CD14-positive monocyte (primary cell): ENCODE results near the gene NUDT1. TPM values are rescaled to one million over a fixed set of nuclear protein-coding genes. Genes with fewer than 3 reads are reported as not detected.

ENCODE experiments used
- DNase-seq, 3 donors: peaks; one replicate each; pipeline ENCODE4 v3.0.0-alpha.2; 2011 to 2022
- H2AFZ ChIP-seq: 2 replicates; pipeline ENCODE4 v1.6.0; 2012; ENCODE audit warnings: mild to moderate bottlenecking, low read depth, low read length, inconsistent platforms; ENCODE audit not compliant: insufficient read depth, poor library complexity, severe bottlenecking
- H3K27ac ChIP-seq, 2 donors: 1 replicate in 1 of 2; 2 replicates in 1 of 2; pipeline ENCODE4 v1.5.1; 2012 to 2013; ENCODE audit warnings: low read length in 2 of 2, control low read depth in 1 of 2, inconsistent platforms in 1 of 2, low read depth in 1 of 2, mild to moderate bottlenecking in 1 of 2
- H3K27me3 ChIP-seq, 2 donors: one replicate each; pipeline versions ENCODE4 v1.6.0 to v1.6.1; 2011 to 2013; ENCODE audit warnings: low read length in 2 of 2; ENCODE audit not compliant: control insufficient read depth in 2 of 2, insufficient read depth in 2 of 2
- H3K36me3 ChIP-seq, 2 donors: replicated peaks in 1 of 2; 1 replicate in 1 of 2; 2 replicates in 1 of 2; pipeline versions ENCODE4 v1.5.1 to v1.6.1; 2012 to 2013; ENCODE audit warnings: low read length in 2 of 2, control low read depth in 1 of 2, inconsistent platforms in 1 of 2, mild to moderate bottlenecking in 1 of 2; ENCODE audit not compliant: insufficient read depth in 2 of 2, control insufficient read depth in 1 of 2
- H3K4me1 ChIP-seq, 2 donors: 1 replicate in 1 of 2; 2 replicates in 1 of 2; pipeline versions ENCODE4 v1.5.1 to v1.6.1; 2012 to 2013; ENCODE audit warnings: low read length in 2 of 2, control low read depth in 1 of 2, inconsistent platforms in 1 of 2, mild to moderate bottlenecking in 1 of 2, moderate library complexity in 1 of 2; ENCODE audit not compliant: insufficient read depth in 2 of 2, control insufficient read depth in 1 of 2
- H3K4me2 ChIP-seq: replicated peaks from 2 replicates; pipeline ENCODE3; 2012; ENCODE audit warnings: low read length, moderate library complexity, mild to moderate bottlenecking; ENCODE audit not compliant: poor library complexity, severe bottlenecking; ENCODE audit errors: extremely low read depth
- H3K4me3 ChIP-seq, 3 experiments: fragments of 200-600 bp in 1 of 3; sonication (generic) in 1 of 3; replicated peaks in 1 of 3; 1 replicate in 2 of 3; 2 replicates in 1 of 3; pipeline ENCODE4 v1.5.1; 2011 to 2013; ENCODE audit warnings: low read length in 3 of 3, mild to moderate bottlenecking in 3 of 3, control low read depth in 2 of 3, low read depth in 2 of 3, inconsistent platforms in 1 of 3, moderate library complexity in 1 of 3
- H3K79me2 ChIP-seq: 2 replicates; pipeline ENCODE4 v1.6.0; 2012; ENCODE audit warnings: mild to moderate bottlenecking, control low read depth, inconsistent platforms, low read length, moderate library complexity; ENCODE audit not compliant: insufficient read depth
- H3K9ac ChIP-seq: 2 replicates; pipeline ENCODE4 v1.6.0; 2017; ENCODE audit warnings: low read length, mild to moderate bottlenecking; ENCODE audit not compliant: insufficient read depth, poor library complexity, severe bottlenecking
- H3K9me3 ChIP-seq, 2 donors: replicated peaks in 1 of 2; 1 replicate in 1 of 2; 2 replicates in 1 of 2; pipeline versions ENCODE4 v1.5.1 to v1.6.1; 2012 to 2013; ENCODE audit warnings: low read length in 2 of 2, control low read depth in 1 of 2; ENCODE audit not compliant: control insufficient read depth in 1 of 2, insufficient read depth in 1 of 2
- H4K20me1 ChIP-seq: 2 replicates; pipeline ENCODE4 v1.6.0; 2012; ENCODE audit warnings: mild to moderate bottlenecking, low read length, control low read depth, moderate library complexity; ENCODE audit not compliant: insufficient read depth
- H3K27ac Mint-ChIP-seq, 7 donors: one replicate each; pipeline ENCODE4 v1.8.0; 2020; ENCODE audit warnings: mild to moderate bottlenecking in 7 of 7, mixed read lengths in 7 of 7, moderate library complexity in 6 of 7, inconsistent platforms in 2 of 7
- H3K27me3 Mint-ChIP-seq, 3 donors: one replicate each; pipeline ENCODE4 v1.8.0; 2021 to 2022; ENCODE audit warnings: low read depth in 3 of 3, mild to moderate bottlenecking in 3 of 3, mixed read lengths in 3 of 3, moderate library complexity in 3 of 3, inconsistent platforms in 1 of 3
- H3K36me3 Mint-ChIP-seq, 2 donors: one replicate each; pipeline ENCODE4 v1.8.0; 2020; ENCODE audit warnings: mixed read lengths in 2 of 2, inconsistent platforms in 1 of 2, mild to moderate bottlenecking in 1 of 2
- H3K4me1 Mint-ChIP-seq: one replicate; pipeline ENCODE4 v1.8.0; 2020; ENCODE audit warnings: mild to moderate bottlenecking, mixed read lengths
- H3K4me3 Mint-ChIP-seq, 2 donors: one replicate each; pipeline ENCODE4 v1.8.0; 2020; ENCODE audit warnings: mild to moderate bottlenecking in 2 of 2, mixed read lengths in 2 of 2, moderate library complexity in 1 of 2
- H3K9me3 Mint-ChIP-seq, 7 donors: one replicate each; pipeline ENCODE4 v1.8.0; 2020 to 2022; ENCODE audit warnings: mixed read lengths in 7 of 7, mild to moderate bottlenecking in 6 of 7, moderate library complexity in 6 of 7, inconsistent platforms in 2 of 7
- CTCF ChIP-seq: fragments of 200-600 bp; IDR thresholded peaks from one replicate; pipeline ENCODE4 v1.8.0; 2022; ENCODE audit warnings: antibody characterized with exemption, mild to moderate bottlenecking
- WGBS: methylation state at CpG from one replicate; pipeline ENCODE4 v1.1.5; 2013; ENCODE audit warnings: missing lambda C conversion rate; ENCODE audit not compliant: insufficient coverage; 5-methylcytosine and 5-hydroxymethylcytosine counted together
- intact Hi-C, 2 donors: fragments of 100-400 bp; cut with micrococcal nuclease; formaldehyde crosslinking; loops; one replicate each; pipeline versions ENCODE4 v1.15.0 to v1.15.1; 2023
- polyA plus RNA-seq, 3 donors: library from polyadenylated mRNA; depleted of rRNA in 1 of 3; unstranded in 2 of 3; stranded (reverse) in 1 of 3; fragments of 300-500 nt in 2 of 3; fragments of >200 nt in 1 of 3; fragmentation: Illumina TruSeq in 2 of 3; gene quantifications; 1 replicate in 2 of 3; 2 replicates in 1 of 3; pipeline ENCODE4 v1.2.3, GENCODE V29; 2012 to 2021

The NUDT1 gene
- polyA plus RNA-seq, 3 donors: 19.6 to 42.6 (median 40.8) TPM

- H3K27me3 ChIP-seq: no peaks in the 10 kb centered on the region
- no peak overlapping the region for H2AFZ ChIP-seq
- no peak overlapping the region for H3K4me3 ChIP-seq
- H3K27ac ChIP-seq: no peak overlapping the region
- H3K4me2 ChIP-seq: no peak overlapping the region
- H3K36me3 ChIP-seq: peaks cover 64 to 85% of the 10 kb centered on the region in 2 donors
- Mint-ChIP-seq H3K4me3 (no peak overlapping the region), H3K36me3 (peaks cover 82 to 93% of the 10 kb centered on the region in 2 donors), H3K27me3 (no peaks in the 10 kb centered on the region), H3K9me3 (peaks cover 0 to 7% (median 2%) of the 10 kb centered on the region in 7 donors), H3K27ac (peak overlapping the region in 5 of 7 donors; percentile 7 to 70 (median 29)), H3K4me1 (peaks cover under 1% of the 10 kb centered on the region)
- no peaks in the 10 kb centered on the region for H3K9me3 ChIP-seq
- intact Hi-C loops: no loop called here
- H3K79me2 ChIP-seq: no peaks in the 10 kb centered on the region
- DNase-seq: no peak
- 84% methylated on average over 18 of the region's 21 CpGs for WGBS
- H4K20me1 ChIP-seq: peaks cover 3% of the 10 kb centered on the region
- H3K9ac ChIP-seq: no peak overlapping the region
- TF ChIP-seq CTCF: peak; percentile 43
- no peaks in the 10 kb centered on the region for H3K4me1 ChIP-seq
Measured at GRCh38 chr7:2209146-2209960, 32.7 kb upstream of the NUDT1 start.

DNA sequence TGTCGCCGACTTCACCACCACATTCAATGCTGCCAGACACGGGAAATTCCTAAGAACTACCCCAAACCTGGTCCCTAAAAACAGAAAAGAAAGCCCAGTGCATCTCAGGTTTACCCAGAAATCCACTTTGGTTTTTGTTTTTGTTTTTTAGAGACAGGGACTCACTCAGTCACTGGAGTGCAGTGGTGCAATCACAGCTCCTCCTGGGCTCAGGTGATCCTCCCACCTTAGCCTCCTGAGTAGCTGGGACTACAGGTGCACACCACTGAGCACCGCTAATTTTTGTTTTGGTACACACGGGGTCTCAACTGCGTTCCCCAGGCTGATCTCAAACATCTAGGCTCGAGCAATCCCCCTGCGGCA, 32.1 kb upstream of the NUDT1 start:
- Histone ChIP-seq H3K4me2 (no peak overlapping the region), H4K20me1 (peaks cover 3% of the 10 kb centered on the region), H3K27me3 (no peaks in the 10 kb centered on the region), H3K27ac (no peak overlapping the region), H3K4me3 (no peak overlapping the region), H3K4me1 (no peaks in the 10 kb centered on the region), H3K9ac (no peak overlapping the region), H3K9me3 (no peaks in the 10 kb centered on the region), H2AFZ (no peak overlapping the region), H3K79me2 (no peaks in the 10 kb centered on the region), H3K36me3 (peaks cover 69 to 87% of the 10 kb centered on the region in 2 donors)
- Mint-ChIP-seq H3K9me3 (peaks cover 0 to 7% (median 2%) of the 10 kb centered on the region in 7 donors), H3K27ac (peak overlapping the region in 2 of 7 donors; percentile 31 to 70), H3K4me3 (no peak overlapping the region), H3K4me1 (no peaks in the 10 kb centered on the region), H3K27me3 (no peaks in the 10 kb centered on the region), H3K36me3 (peaks cover 82 to 94% of the 10 kb centered on the region in 2 donors)
- TF ChIP-seq CTCF: no peak
- no peak for DNase-seq
- 91% methylated on average over 8 of the region's 8 CpGs for WGBS
- intact Hi-C loops: no loop called here
